H9 (cell line): ENCODE data around the gene NACC2. TPM values are rescaled to one million over a fixed set of nuclear protein-coding genes. Genes with fewer than 3 reads are reported as not detected.

Experiments used
- DNase-seq: peaks from one replicate; pipeline ENCODE4 v3.0.0-alpha.2; 2017
- H2AFZ ChIP-seq: one replicate; pipeline ENCODE4 v1.6.1; 2013; ENCODE audit warnings: mild to moderate bottlenecking, low read length, control low read depth, moderate library complexity
- H2AK5ac ChIP-seq: 2 replicates; pipeline ENCODE4 v1.6.1; 2013; ENCODE audit warnings: low read length, control low read depth, mixed read lengths; ENCODE audit not compliant: insufficient read length
- H2BK120ac ChIP-seq: one replicate; pipeline ENCODE4 v1.6.1; 2013; ENCODE audit warnings: low read depth, mild to moderate bottlenecking, low read length, control low read depth, inconsistent platforms; ENCODE audit not compliant: poor library complexity, severe bottlenecking
- H2BK12ac ChIP-seq: 2 replicates; pipeline ENCODE4 v1.6.1; 2013; ENCODE audit warnings: low read length, control low read depth, mixed read lengths, low read depth; ENCODE audit not compliant: insufficient read length
- H2BK15ac ChIP-seq: 2 replicates; pipeline ENCODE4 v1.6.1; 2013; ENCODE audit warnings: low read depth, low read length, control low read depth
- H2BK20ac ChIP-seq: one replicate; pipeline ENCODE4 v1.6.1; 2013; ENCODE audit warnings: low read depth, mild to moderate bottlenecking, low read length, control low read depth, inconsistent platforms; ENCODE audit not compliant: poor library complexity, severe bottlenecking
- H2BK5ac ChIP-seq: 2 replicates; pipeline ENCODE4 v1.6.1; 2013; ENCODE audit warnings: low read length, control low read depth, mixed read lengths; ENCODE audit not compliant: insufficient read length
- H3K14ac ChIP-seq: 2 replicates; pipeline ENCODE4 v1.6.1; 2013; ENCODE audit warnings: low read length, control low read depth; ENCODE audit not compliant: insufficient read depth
- H3K18ac ChIP-seq: 2 replicates; pipeline ENCODE4 v1.6.1; 2013; ENCODE audit warnings: low read depth, mild to moderate bottlenecking, mixed read lengths, low read length, control low read depth; ENCODE audit not compliant: insufficient read length
- H3K23ac ChIP-seq: 2 replicates; pipeline ENCODE4 v1.6.1; 2013; ENCODE audit warnings: low read length, control low read depth, mixed read lengths, low read depth; ENCODE audit not compliant: insufficient read length
- H3K23me2 ChIP-seq: 2 replicates; pipeline ENCODE4 v1.6.1; 2013; ENCODE audit warnings: low read depth, mild to moderate bottlenecking, mixed read lengths, low read length, control low read depth; ENCODE audit not compliant: insufficient read length, poor library complexity, severe bottlenecking
- H3K27ac ChIP-seq: 2 replicates; pipeline ENCODE4 v1.5.1; 2013; ENCODE audit warnings: low read length, control low read depth, mixed read lengths, low read depth; ENCODE audit not compliant: insufficient read length
- H3K27me3 ChIP-seq: 2 replicates; pipeline ENCODE4 v1.6.1; 2013; ENCODE audit warnings: low read length, control low read depth, inconsistent platforms; ENCODE audit not compliant: insufficient read depth
- H3K4ac ChIP-seq: 2 replicates; pipeline ENCODE4 v1.6.1; 2013; ENCODE audit warnings: low read depth, mild to moderate bottlenecking, control low read depth, inconsistent platforms, low read length, moderate library complexity
- H3K4me1 ChIP-seq: 2 replicates; pipeline ENCODE4 v1.6.1; 2013; ENCODE audit warnings: low read length, control low read depth, inconsistent platforms; ENCODE audit not compliant: insufficient read depth
- H3K4me2 ChIP-seq: 2 replicates; pipeline ENCODE4 v1.6.1; 2013; ENCODE audit warnings: low read length, control low read depth, mixed read lengths; ENCODE audit not compliant: insufficient read length, insufficient read depth
- H3K56ac ChIP-seq: 2 replicates; pipeline ENCODE4 v1.6.1; 2013; ENCODE audit warnings: low read depth, mild to moderate bottlenecking, mixed read lengths, low read length, control low read depth; ENCODE audit not compliant: insufficient read length
- H3K79me1 ChIP-seq: 2 replicates; pipeline ENCODE4 v1.6.1; 2013; ENCODE audit warnings: low read depth, mild to moderate bottlenecking, moderate library complexity, low read length, control low read depth, inconsistent platforms; ENCODE audit not compliant: insufficient read depth, poor library complexity, severe bottlenecking
- H3K79me2 ChIP-seq: 2 replicates; pipeline ENCODE4 v1.6.1; 2013; ENCODE audit warnings: low read length, control low read depth, inconsistent platforms; ENCODE audit not compliant: insufficient read depth
- H3K9ac ChIP-seq: 2 replicates; pipeline ENCODE4 v1.6.1; 2013; ENCODE audit warnings: low read length, control low read depth, mixed read lengths; ENCODE audit not compliant: insufficient read length; ENCODE audit errors: extremely low read depth
- H3K9me3 ChIP-seq: one replicate; pipeline ENCODE4 v1.6.1; 2013; ENCODE audit warnings: low read depth, low read length, inconsistent platforms; ENCODE audit not compliant: control insufficient read depth
- H3T11ph ChIP-seq: one replicate; pipeline ENCODE4 v1.6.1; 2013; ENCODE audit warnings: mild to moderate bottlenecking, low read length, control low read depth, inconsistent platforms
- H4K20me1 ChIP-seq: one replicate; pipeline ENCODE4 v1.6.1; 2013; ENCODE audit not compliant: control insufficient read depth, insufficient read length, insufficient read depth
- H4K5ac ChIP-seq: 2 replicates; pipeline ENCODE4 v1.6.1; 2013; ENCODE audit warnings: low read depth, mild to moderate bottlenecking, mixed read lengths, low read length, control low read depth; ENCODE audit not compliant: insufficient read length
- H4K8ac ChIP-seq: replicated peaks from 2 replicates; pipeline ENCODE4 v1.6.1; 2013; ENCODE audit warnings: low read length, control low read depth, mixed read lengths, low read depth; ENCODE audit not compliant: insufficient read length
- H4K91ac ChIP-seq: 2 replicates; pipeline ENCODE4 v1.6.1; 2013; ENCODE audit warnings: low read depth, mild to moderate bottlenecking, moderate library complexity, mixed read lengths, low read length, control low read depth; ENCODE audit not compliant: insufficient read length
- H3K27ac Mint-ChIP-seq, 3 experiments: 2 replicates in 2 of 3; 3 replicates in 1 of 3; pipeline ENCODE4 v1.8.0; 2020 to 2021; ENCODE audit warnings: mixed read lengths in 3 of 3, mild to moderate bottlenecking in 1 of 3, moderate library complexity in 1 of 3
- H3K27me3 Mint-ChIP-seq: 2 replicates; pipeline ENCODE4 v1.8.0; 2021; ENCODE audit warnings: low read depth, mild to moderate bottlenecking, moderate library complexity, mixed read lengths
- H3K36me3 Mint-ChIP-seq, 3 experiments: 2 replicates in 2 of 3; 3 replicates in 1 of 3; pipeline ENCODE4 v1.8.0; 2020 to 2021; ENCODE audit warnings: low read depth in 3 of 3, mixed read lengths in 3 of 3; ENCODE audit not compliant: insufficient read depth in 1 of 3
- H3K4me1 Mint-ChIP-seq, 2 experiments: 2 replicates each; pipeline ENCODE4 v1.8.0; 2020; ENCODE audit warnings: mixed read lengths in 2 of 2
- H3K4me3 Mint-ChIP-seq, 2 experiments: 2 replicates in 1 of 2; 3 replicates in 1 of 2; pipeline ENCODE4 v1.8.0; 2020 to 2021; ENCODE audit warnings: mild to moderate bottlenecking in 2 of 2, mixed read lengths in 2 of 2, moderate library complexity in 1 of 2
- H3K9me3 Mint-ChIP-seq, 2 experiments: 2 replicates in 1 of 2; 3 replicates in 1 of 2; pipeline ENCODE4 v1.8.0; 2020; ENCODE audit warnings: mild to moderate bottlenecking in 2 of 2, mixed read lengths in 2 of 2, moderate library complexity in 1 of 2
- CTCF ChIP-seq: fragments of 200-600 bp; sonication (generic); conservative IDR thresholded peaks from 3 replicates; pipeline ENCODE4 v1.8.0; 2021; ENCODE audit warnings: antibody characterized with exemption, mild to moderate bottlenecking
- WGBS: extraction: QIAGEN DNeasy Blood & Tissue Kit; methylation state at CpG from one replicate; pipeline ENCODE4 v1.1.7; 2013; ENCODE audit warnings: missing lambda C conversion rate, low lambda C conversion rate, mixed read lengths; ENCODE audit not compliant: insufficient read length; ENCODE audit errors: extremely low coverage; 5-methylcytosine and 5-hydroxymethylcytosine counted together
- total RNA-seq: library from RNA; stranded (reverse); gene quantifications from 2 replicates; pipeline ENCODE4 v1.2.1, GENCODE V29; 2021

Gene NACC2
- total RNA-seq, 1 experiment from 2014 or later, result 11.5 TPM

GRCh38 chr9:135961811-135962695 lies 133.0 kb downstream of the NACC2 start:
- Mint-ChIP-seq H3K9me3 (no peaks in the 10 kb centered on the region), H3K36me3 (peaks cover 0 to 7% (median 5%) of the 10 kb centered on the region in 3 experiments; a peak in 3 of 7 replicates), H3K4me3 (peak overlapping the region; percentile 60 to 88), H3K27me3 (peaks cover 12% of the 10 kb centered on the region), H3K4me1 (peaks cover 19 to 21% of the 10 kb centered on the region in 2 experiments), H3K27ac (no peak overlapping the region; a peak in 1 of 7 replicates)
- no peak overlapping the region for H4K91ac ChIP-seq
- H3K14ac ChIP-seq, result no peak overlapping the region
- no peak overlapping the region for H4K8ac ChIP-seq
- H3K4me1 ChIP-seq, result no peaks in the 10 kb centered on the region; the same call in 1 of the 2 replicates
- H2AFZ ChIP-seq, result no peak overlapping the region
- H3K79me2 ChIP-seq, result peaks cover 15% of the 10 kb centered on the region; the same call in 1 of the 2 replicates
- no peaks in the 10 kb centered on the region for H3K79me1 ChIP-seq
- peaks cover 5% of the 10 kb centered on the region for H3K23me2 ChIP-seq
- H2BK20ac ChIP-seq, result no peak overlapping the region
- peak overlapping the region; percentile 13 for H3K4me2 ChIP-seq
- H4K5ac ChIP-seq, result no peak overlapping the region
- H3K27me3 ChIP-seq, result no peaks in the 10 kb centered on the region
- H3K9me3 ChIP-seq, result no peaks in the 10 kb centered on the region
- H2BK5ac ChIP-seq, result no peak overlapping the region
- H3K27ac ChIP-seq, result no peak overlapping the region
- no peak overlapping the region for H2BK15ac ChIP-seq
- H3K9ac ChIP-seq, result no peak overlapping the region
- no peak overlapping the region for H3K18ac ChIP-seq
- no peak overlapping the region for H2BK120ac ChIP-seq
- WGBS, result no CpG with 5 or more reads among the region's 15 CpGs
- H3K4ac ChIP-seq, result no peak overlapping the region
- H2BK12ac ChIP-seq, result no peak overlapping the region
- DNase-seq, result no peak
- H2AK5ac ChIP-seq, result no peak overlapping the region
- H3T11ph ChIP-seq, result no peak overlapping the region
- H4K20me1 ChIP-seq, result no peaks in the 10 kb centered on the region
- H3K56ac ChIP-seq, result no peak overlapping the region
- no peak overlapping the region for H3K23ac ChIP-seq
- TF ChIP-seq CTCF, result no peak
